Activated naive CD4-positive, alpha-beta T cell treated with anti-CD3 and anti-CD28 coated beads, Interleukin-2, amount 50 U/mL, for 72 hours (primary cell): ENCODE measurements around the gene STRA6. TPM values are rescaled to one million over a fixed set of nuclear protein-coding genes. Genes with fewer than 3 reads are reported as not detected.
A peak's percentile ranks its signal among the peaks of the same experiment; 100 is the strongest.

Source experiments
- ATAC-seq, 2 donors: fragments of 150-1000 bp; cut with Tn5 transposase; 2 replicates each; pipeline ENCODE4 v1.10.0; 2021; ENCODE audit warnings: mild to moderate bottlenecking in 2 of 2, moderate library complexity in 2 of 2
- DNase-seq, 2 donors: peaks; one replicate each; pipeline ENCODE4 v3.0.0; 2021 to 2022; ENCODE audit warnings: low spot score in 2 of 2
- H3K27ac Mint-ChIP-seq, 2 donors: one replicate each; pipeline ENCODE4 v1.8.0; 2022; ENCODE audit warnings: mild to moderate bottlenecking in 2 of 2, mixed read lengths in 2 of 2
- H3K36me3 Mint-ChIP-seq, 2 donors: one replicate each; pipeline ENCODE4 v1.8.0; 2022; ENCODE audit warnings: mixed read lengths in 2 of 2
- H3K9me3 Mint-ChIP-seq, 2 donors: one replicate each; pipeline ENCODE4 v1.8.0; 2022; ENCODE audit warnings: mixed read lengths in 2 of 2
- total RNA-seq, 2 donors: library from RNA; stranded (reverse); gene quantifications; one replicate each; pipeline ENCODE4 v1.2.3, GENCODE V29; 2022

Gene STRA6
- total RNA-seq, 2 donors from 2014 or later = 0.14 TPM; not detected in 1

DNA sequence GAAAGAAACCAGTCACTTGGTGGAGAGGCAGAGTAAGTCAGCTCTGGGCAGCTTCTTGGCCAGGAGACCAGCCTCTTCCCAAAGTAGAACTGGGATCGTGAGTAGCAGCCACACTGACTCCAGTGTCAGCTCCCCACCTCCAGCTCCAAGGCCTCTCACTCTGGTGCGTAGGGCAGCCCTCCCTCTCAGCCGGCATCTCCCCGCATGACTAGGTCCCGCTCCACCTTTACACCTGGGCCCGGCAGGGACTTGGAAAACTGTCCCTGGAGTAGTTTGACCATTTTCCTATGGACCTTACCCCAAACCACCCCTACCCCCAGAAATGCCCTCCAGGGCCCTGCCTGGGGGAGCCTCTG lies 3.3 kb downstream of the STRA6 start:
- DNase-seq (no peak), ATAC-seq (no peak)
- no peaks in the 10 kb centered on the region for H3K36me3 Mint-ChIP-seq
- no peak overlapping the region for H3K27ac Mint-ChIP-seq
- no peaks in the 10 kb centered on the region for H3K9me3 Mint-ChIP-seq

DNA sequence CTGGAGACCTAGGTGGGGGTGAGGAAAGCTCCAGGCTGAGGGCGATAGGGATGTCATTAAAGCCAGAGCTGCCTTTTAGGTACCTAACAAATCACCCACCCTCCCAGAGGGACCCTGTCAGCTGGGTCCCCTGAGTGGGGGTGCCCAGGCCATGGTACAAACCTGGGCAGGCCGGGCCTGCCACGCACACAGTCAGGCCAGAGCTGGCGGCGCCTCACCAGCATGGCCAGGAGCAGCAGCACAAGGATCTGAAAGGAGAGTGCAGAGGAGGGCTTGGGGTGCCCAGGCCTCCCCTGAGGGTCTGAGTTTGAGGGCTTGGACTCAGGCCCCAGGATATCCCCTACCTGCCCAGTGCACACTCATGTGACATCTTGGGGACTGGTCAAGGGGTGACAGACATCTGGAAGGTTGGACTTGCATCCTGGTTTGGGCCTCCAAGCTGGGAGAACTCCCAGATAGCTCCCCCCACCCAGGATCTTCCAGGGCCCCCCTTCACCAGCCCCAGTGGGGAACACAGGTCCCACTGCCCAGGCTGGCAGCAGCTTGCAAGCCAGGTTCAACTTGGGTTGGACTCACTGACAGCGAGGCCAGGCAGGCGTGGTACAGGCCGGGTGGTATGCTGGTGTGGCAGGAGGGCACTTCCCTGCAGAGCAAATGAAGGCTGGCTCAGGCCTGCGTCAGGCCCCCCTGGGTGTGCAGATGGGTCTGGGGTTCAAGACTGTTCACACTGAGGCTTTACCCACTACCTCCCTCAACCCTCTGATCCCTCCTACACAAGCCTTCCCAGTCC lies 5.2 kb downstream of the STRA6 start:
- no peaks in the 10 kb centered on the region for H3K9me3 Mint-ChIP-seq
- ATAC-seq = no peak

DNA sequence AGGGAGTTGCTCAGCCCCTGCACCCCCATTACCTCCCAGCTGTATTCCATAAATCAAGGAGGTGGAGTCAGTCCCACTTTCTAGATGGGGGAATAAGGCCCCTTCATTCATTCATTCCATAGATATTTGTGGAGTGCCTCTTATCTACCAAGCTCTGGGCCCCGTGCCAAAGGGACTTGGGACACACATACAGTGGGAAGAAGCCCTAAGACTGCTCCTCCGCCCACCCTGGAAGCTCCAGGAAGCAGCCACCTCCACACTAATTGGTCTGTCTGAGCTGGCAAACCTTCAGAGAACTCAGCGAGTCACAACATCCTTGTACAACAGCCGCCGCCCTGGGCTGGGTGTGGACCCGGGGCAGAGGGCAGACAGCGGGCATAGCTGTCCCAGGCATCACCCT lies 6.4 kb downstream of the STRA6 start:
- no peak overlapping the region for H3K27ac Mint-ChIP-seq
- ATAC-seq (no peak), DNase-seq (no peak)
- no peaks in the 10 kb centered on the region for H3K9me3 Mint-ChIP-seq
- no peaks in the 10 kb centered on the region for H3K36me3 Mint-ChIP-seq

More for the DNA sequence above, 5.2 kb downstream of the STRA6 start:
- Mint-ChIP-seq H3K27ac (no peak overlapping the region), H3K36me3 (no peaks in the 10 kb centered on the region)
- DNase-seq = no peak

DNA sequence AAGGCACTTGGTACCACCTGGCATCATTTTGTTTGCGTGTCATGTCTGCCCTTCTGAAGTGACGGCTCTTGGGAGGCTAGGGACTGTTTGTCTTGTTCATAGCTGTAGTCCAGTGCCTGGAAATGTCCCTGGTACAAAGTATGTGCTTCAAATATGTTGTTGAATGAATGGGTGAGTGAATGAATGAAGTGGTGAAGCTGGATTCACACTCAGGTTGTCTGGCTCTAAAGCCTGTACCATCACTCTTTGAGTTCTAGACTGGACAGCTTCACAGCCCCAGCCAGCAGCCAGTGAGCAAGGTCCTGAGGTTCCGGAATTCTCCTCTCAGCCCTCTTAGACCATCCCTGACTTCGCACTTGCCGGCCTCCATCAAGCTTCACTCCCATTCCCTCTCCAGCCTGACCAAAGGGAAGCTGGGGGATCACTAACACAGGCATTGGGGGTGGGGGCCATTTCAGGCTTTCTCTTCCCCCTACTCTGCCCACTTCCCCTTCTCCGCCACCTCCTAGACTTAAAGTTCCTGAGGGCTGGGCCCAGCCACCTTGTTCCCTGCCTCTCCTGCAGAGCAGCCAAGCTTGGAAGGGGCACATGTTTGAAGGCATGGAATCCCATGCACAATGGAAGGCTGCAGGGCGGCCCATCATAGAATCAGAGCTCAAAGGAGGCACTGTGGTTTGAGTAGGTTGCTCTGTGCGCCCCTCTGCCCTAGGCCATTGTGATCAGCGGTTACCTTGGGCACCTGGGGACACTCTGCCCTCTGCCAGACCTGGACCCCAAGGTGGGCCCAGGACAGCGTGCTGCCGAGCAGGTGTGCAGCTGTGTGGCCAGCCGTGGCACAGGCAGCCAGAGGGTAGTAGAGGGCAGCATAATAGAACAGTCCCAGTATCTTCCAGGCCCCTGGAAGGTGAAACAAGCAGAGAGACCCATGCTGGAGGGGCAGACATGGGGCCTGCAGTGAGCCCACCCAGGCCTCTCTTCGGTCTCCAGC lies 7.7 kb downstream of the STRA6 start:
- H3K36me3 Mint-ChIP-seq = no peaks in the 10 kb centered on the region
- ATAC-seq (no peak), DNase-seq (no peak)
- no peak overlapping the region for H3K27ac Mint-ChIP-seq
- no peaks in the 10 kb centered on the region for H3K9me3 Mint-ChIP-seq

DNA sequence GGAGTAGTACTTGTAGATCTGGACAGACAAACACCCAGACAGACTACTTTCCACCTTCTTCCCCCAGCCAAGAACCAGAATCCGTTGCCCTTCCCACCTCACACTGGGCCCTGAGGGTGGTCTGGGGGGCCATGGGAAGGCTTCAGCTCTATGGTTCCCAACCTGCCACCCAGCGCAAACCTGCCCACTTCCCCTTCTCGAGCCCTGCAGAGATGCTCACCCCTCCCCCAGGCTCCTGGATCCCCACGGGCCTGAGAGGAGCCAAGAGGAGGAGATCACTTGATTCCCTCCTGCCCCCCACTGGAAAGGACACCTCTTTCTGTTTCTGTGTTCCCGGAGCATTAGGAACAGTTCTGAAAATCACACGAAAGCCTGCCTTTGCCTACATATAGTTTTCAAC lies 8.7 kb downstream of the STRA6 start:
- Mint-ChIP-seq H3K36me3 (no peaks in the 10 kb centered on the region), H3K9me3 (no peaks in the 10 kb centered on the region), H3K27ac (no peak overlapping the region)
- DNase-seq = no peak
- no peak for ATAC-seq

DNA sequence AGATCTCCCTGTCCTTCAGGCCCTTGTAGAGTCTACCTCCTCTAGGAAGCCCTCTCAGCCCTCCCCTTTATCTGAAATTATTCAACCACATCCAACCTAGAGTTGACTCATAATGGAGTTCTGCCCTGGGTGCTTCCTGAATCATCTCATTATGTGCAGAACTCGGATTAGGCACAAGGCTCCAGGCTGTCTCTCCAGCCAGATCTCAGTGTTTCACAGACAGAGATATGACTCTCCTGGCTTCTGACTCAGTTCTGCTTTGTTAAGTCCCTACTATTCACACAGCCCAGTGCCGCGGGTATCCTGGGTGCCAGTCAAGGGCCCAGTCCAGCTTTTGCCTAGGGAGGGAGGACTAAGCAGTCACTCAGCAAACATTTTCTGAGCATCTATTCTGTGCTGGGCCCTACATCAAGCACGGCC lies 9.3 kb downstream of the STRA6 start:
- ATAC-seq (peak in 1 of 2 donors; percentile 13), DNase-seq (no peak)
- Mint-ChIP-seq H3K9me3 (no peaks in the 10 kb centered on the region), H3K36me3 (no peaks in the 10 kb centered on the region), H3K27ac (no peak overlapping the region)

DNA sequence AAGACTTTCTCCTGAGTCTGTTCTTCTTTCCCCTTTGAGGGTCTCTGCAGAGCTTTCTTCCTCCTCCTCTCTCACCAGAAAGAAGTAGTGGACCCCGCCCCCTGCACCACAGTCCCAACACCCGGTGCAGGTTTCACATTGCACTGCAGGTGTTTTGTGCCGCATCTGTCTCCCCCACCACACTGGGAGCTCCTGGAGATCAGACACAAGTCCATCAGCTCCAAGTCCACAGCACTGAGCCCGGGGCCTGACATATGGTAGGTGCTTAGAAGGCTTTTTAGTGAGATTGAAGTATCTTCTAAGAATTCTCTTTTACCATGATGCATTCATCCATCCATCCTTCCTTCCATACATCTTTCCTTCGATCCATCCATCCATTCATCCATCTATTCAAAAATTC lies 9.8 kb downstream of the STRA6 start:
- no peaks in the 10 kb centered on the region for H3K36me3 Mint-ChIP-seq
- ATAC-seq = no peak

DNA sequence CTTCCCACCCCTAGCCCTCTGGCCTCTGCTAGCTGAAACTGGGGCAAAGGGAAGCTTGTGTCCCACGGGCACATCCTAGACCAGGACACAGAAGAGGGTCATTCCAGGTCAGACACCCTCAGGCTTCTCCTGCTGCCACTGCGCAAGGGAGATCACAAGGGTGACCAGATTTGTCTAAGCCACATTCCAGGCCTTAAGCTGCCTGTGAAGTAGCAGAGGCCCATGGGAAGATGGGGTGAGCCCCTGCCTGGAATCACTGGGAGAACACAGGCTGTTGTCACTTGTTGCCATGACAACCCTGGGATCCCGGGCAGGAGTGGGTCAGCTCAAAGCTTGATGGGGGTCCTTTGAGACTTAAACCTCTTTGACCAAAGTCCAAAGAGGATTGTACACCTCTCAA lies 10.8 kb downstream of the STRA6 start:
- H3K36me3 Mint-ChIP-seq = no peaks in the 10 kb centered on the region
- H3K9me3 Mint-ChIP-seq = no peaks in the 10 kb centered on the region
- ATAC-seq = no peak
- H3K27ac Mint-ChIP-seq = no peak overlapping the region
- no peak for DNase-seq

More for the DNA sequence above, 9.8 kb downstream of the STRA6 start:
- DNase-seq = no peak
- no peak overlapping the region for H3K27ac Mint-ChIP-seq
- no peaks in the 10 kb centered on the region for H3K9me3 Mint-ChIP-seq

DNA sequence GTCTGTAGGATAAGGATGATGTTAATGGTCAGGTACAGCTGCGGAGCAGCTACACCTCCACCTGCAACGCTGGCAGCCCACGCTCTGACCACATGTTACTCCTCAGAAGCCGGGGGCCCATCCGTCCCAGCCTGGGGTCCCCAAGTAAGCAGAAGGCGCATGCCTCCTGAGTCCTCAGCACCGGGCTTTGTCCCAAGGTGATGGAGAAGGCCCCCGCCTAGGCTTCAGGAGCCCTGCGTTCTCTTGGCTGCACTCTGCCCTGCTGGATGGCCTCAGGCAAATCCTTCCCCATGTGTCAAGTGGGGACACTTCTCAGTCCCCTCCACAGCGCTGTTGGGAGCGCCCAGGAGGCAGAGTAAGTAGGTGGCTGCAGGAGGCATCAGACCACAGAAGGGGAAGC lies 14.4 kb downstream of the STRA6 start:
- no peak for DNase-seq
- Mint-ChIP-seq H3K9me3 (no peaks in the 10 kb centered on the region), H3K36me3 (no peaks in the 10 kb centered on the region), H3K27ac (no peak overlapping the region)
- ATAC-seq = no peak

DNA sequence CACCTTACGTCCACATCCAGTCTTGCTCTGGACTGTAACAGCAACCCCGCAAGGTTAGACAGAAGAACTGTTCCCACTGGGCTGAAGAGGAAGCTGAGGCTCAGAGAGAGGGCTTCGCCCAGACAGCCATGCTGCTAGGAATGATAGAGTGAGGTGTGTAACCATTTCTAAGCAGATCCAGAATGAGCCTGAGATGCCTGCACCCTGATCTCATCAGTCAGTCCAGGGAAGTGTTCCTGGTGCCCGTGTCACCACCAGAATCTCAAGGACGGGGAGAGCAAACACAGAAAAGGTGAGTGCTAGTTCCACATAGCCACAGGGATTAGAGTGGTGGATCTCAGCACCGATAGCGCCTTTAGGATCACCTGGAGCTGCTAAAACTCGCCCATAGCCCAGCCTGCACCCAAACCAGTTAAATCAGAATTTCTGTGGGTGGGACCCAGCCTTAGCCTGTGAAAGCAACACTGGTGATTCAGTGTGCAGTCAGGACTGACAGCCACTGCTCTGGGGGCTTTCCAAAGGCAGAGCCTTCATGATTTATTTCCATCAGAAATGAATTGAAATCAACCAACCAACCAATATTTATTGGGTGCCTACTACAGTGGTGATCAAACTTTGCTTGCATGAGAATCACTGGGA lies 16.8 kb downstream of the STRA6 start:
- Mint-ChIP-seq H3K36me3 (no peaks in the 10 kb centered on the region), H3K27ac (no peak overlapping the region), H3K9me3 (no peaks in the 10 kb centered on the region)
- DNase-seq = no peak
- ATAC-seq = peak; percentile 34 to 37

DNA sequence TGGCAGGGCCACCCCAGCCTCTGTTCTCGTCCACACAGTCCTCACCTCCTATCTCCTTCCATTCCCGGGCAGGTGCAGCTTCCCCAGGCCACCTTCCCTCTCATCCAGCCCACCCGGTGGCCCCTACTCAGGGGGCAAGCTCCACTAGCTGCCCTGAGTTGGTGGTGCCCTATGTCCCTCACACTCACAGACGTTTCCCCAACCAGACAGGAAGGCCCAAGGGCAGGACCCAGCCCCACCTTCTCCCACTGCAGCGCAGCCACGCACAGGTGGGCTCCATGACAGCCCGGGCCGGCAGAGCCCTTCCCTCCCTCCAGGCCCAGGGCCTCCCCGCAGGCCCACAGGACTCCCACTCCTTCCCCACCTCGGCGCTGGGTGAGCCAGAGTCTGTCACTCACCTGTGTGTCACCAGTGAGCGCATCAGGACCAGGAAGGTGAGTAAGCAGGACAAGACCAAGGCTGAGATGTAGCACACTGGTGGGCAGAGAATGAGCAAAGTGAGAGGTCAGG lies 17.9 kb downstream of the STRA6 start:
- Mint-ChIP-seq H3K9me3 (no peaks in the 10 kb centered on the region), H3K27ac (no peak overlapping the region), H3K36me3 (no peaks in the 10 kb centered on the region)
- DNase-seq (no peak), ATAC-seq (peak; percentile 26 to 71)

DNA sequence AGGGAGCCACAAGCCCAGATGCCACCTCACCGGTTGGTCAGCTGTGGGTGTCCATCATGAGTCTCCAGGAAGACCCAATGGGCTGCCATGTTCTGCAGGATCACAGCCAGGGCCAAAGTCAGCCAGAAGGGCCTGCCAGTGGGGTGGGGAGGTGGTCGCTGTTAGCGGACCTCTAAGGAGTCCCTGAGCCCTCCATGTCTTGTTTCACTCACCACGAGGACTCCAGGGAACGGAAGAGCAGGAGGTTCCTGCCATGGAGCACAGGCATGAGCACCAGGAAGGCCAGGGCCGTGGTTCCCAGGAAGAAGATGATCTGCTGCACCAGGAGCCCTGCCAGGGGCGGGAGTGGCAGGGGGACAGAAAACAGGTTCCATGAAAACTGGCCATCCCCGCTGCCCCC lies 20.5 kb downstream of the STRA6 start:
- Mint-ChIP-seq H3K9me3 (no peaks in the 10 kb centered on the region), H3K27ac (no peak overlapping the region), H3K36me3 (no peaks in the 10 kb centered on the region)
- ATAC-seq = no peak
- no peak for DNase-seq

DNA sequence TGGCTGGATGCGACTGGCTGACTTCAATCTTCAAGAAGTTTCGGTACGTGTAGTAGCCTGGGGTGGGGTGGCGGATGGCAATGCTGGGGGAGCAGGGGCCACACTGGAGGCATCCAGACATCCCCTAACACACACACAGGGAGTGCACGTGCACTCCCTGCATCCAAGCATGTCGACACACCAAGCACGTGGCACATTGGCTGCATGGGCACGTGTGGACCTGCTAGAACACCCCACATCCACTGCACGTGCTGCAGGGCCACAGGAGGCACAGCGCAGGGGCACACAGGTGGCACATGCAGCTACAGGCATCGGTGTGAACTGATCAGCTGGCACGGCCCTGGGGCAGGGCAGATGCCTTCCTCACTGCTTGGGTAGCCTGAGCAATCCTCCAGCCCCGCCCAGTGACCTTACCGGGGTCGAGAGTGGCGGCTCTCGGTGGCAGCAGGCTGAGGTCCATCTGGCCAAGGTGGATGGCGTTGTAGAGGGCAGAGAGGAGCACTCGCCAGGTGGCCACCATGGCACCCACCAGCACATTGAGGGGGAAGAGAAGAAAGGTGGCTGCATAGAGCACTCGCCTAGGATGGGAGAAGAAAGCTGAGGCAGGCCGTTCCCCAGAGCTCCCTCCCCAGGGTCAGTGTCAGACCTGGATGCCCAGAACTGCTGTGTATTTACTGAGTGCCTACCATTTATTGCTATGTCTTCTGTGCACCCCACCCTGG lies 21.5 kb downstream of the STRA6 start:
- H3K9me3 Mint-ChIP-seq = no peaks in the 10 kb centered on the region
- H3K27ac Mint-ChIP-seq = no peak overlapping the region
- ATAC-seq (no peak), DNase-seq (no peak)
- H3K36me3 Mint-ChIP-seq = no peaks in the 10 kb centered on the region

DNA sequence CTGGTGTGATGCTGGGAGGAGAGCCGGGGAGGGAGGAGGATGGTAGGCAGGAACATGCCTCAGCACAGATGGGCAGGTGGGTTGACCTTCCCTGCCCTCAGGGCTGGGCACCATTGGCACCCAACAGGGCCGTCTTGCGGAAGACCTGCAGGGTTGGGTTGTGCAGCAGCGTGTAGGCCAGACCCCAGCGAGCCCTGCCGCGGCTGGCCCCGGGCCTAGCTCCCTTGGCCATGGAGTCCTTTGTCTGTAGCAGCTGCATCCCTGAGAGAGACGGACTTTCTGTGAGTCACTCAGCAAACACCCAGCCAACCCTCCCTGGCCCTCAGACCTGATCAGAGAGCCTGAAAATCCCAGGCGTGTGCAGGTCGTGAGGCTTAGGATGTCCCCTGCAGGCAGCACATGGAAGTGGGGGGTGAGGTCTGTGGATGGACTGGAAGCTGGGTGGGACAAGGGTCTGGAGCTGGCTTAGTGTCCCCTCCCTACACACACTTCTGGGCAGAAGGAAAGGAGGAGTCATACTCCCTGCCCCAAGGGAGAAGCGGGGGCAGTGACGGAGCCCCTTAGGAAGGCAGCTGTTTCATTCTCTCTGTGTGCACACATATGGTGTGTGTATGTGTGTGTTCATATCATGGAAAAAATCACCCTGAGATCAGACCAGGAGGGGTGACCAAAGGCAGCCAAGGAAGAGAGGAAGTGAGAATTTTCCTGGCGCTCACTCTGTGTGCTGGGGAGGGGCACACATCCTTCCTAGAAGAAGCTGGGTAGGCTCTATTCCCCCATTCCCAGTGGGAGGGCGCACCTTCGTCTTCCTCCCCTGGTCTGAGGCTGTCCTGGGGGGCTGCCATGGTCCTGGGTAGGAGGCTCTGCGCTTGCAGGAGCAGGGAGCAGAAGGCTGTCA lies 22.4 kb downstream of the STRA6 start:
- H3K9me3 Mint-ChIP-seq = no peaks in the 10 kb centered on the region
- no peak for DNase-seq
- ATAC-seq = no peak
- H3K27ac Mint-ChIP-seq = no peak overlapping the region
- no peaks in the 10 kb centered on the region for H3K36me3 Mint-ChIP-seq

DNA sequence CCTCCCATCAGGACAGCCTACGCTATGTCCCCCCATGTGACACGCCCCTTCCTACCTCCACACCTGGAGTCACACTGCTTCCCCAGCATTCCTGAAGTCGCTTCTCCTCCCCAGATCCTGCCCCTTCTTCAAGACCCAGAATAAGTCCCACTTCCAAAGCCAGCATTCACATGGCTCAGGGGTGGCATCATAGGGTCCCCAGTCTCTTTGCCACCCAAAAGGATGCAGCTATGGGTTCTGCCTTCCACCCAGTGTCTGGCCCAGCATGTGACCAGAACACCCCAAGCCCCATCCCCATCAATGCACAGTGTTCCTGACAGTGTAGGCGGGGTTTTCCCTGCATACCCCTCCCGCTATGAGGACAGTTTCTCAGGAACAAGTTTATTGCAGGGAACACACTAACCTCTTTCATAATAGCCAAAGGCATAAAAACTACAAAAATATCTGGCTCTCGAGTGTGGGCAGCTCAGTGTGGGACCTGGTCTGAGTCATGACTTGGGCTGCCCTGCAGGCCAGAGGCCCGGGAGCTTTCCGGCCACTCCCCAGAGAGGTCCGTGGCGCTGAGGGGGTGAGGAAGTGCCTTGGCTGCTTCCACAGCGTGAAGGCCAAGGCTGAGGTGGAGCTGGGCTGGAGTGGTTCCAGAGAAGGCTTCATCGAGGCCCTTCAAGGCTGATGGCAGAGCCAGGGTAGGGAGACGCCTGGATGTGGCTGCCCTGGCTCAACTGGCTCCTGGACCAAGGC lies 23.3 kb downstream of the STRA6 start:
- no peak for ATAC-seq
- no peak for DNase-seq
- H3K27ac Mint-ChIP-seq = no peak overlapping the region
- no peaks in the 10 kb centered on the region for H3K36me3 Mint-ChIP-seq
- H3K9me3 Mint-ChIP-seq = no peaks in the 10 kb centered on the region
